ENCODE measurements around the gene HSD17B11. TPM values are rescaled to one million over a fixed set of nuclear protein-coding genes. Genes with fewer than 3 reads are reported as not detected.

The HSD17B11 gene
- total RNA-seq, 1 experiment from 2014 or later: 47.4 TPM

GRCh38 chr4:87339440-87339839 lies 51.5 kb downstream of the HSD17B11 start:
- no peak for DNase-seq (ENCODE audit: low read depth, low spot score)
- Histone ChIP-seq H3K27ac (ENCODE audit: low read depth, low read length) (no peak overlapping the region), H2AFZ (ENCODE audit: low read depth, low read length, poor library complexity, severe bottlenecking) (no peak overlapping the region), H4K20me1 (ENCODE audit: insufficient read depth) (no peaks in the 10 kb centered on the region), H3K27me3 (ENCODE audit: insufficient read depth, low read length) (no peaks in the 10 kb centered on the region), H3K9me3 (ENCODE audit: control insufficient read depth in 1 of 2, insufficient read depth in 1 of 2, low read depth in 1 of 2, low read length in 2 of 2) (peaks cover 0 to 3% of the 10 kb centered on the region in 2 experiments; a peak in 2 of 4 replicates), H3K4me1 (ENCODE audit: control insufficient read depth in 1 of 2, insufficient read depth in 2 of 2, low read length in 2 of 2) (no peaks in the 10 kb centered on the region), H3K79me2 (ENCODE audit: insufficient read depth, low read length) (peaks cover 12% of the 10 kb centered on the region), H3K4me3 (replicated peaks in 1 of 2; ENCODE audit: low read depth in 1 of 2, low read length in 2 of 2) (no peak overlapping the region), H3K9me2 (ENCODE audit: insufficient read depth) (no peaks in the 10 kb centered on the region), H3K9ac (ENCODE audit: low read length) (no peak overlapping the region), H3K36me3 (ENCODE audit: control insufficient read depth in 1 of 2, insufficient read depth in 2 of 2, low read length in 2 of 2) (peaks cover 2 to 18% of the 10 kb centered on the region in 2 experiments; a peak in 3 of 4 replicates), H3K4me2 (ENCODE audit: low read length) (no peak overlapping the region)
- intact Hi-C loops (cut with micrococcal nuclease): no loop called here
- TF ChIP-seq RAD21 (IDR thresholded peaks at IDR 0.05; ENCODE audit: low read depth) (no peak), SP1 (IDR thresholded peaks at IDR 0.05; ENCODE audit: low read depth) (no peak), SRF (IDR thresholded peaks at IDR 0.05; ENCODE audit: low read depth) (no peak), FOSL1 (IDR thresholded peaks at IDR 0.05; ENCODE audit: low read depth) (no peak), ZNF274 (IDR thresholded peaks at IDR 0.05; ENCODE audit: low read depth, low read length) (no peak), REST (IDR thresholded peaks at IDR 0.05; ENCODE audit: low read depth) (no peak), EZH2 (IDR thresholded peaks at IDR 0.05) (no peak), YY1 (IDR thresholded peaks at IDR 0.05; ENCODE audit: extremely low read depth, insufficient replicate concordance, low read depth, low read length) (no peak), EGR1 (IDR thresholded peaks at IDR 0.05; ENCODE audit: low read depth) (no peak), TCF7L2 (IDR thresholded peaks at IDR 0.05; ENCODE audit: borderline replicate concordance, extremely low read depth, insufficient read depth, insufficient read length) (no peak), SIN3A (IDR thresholded peaks at IDR 0.05; ENCODE audit: low read depth) (no peak)
- TF ChIP-seq, protein P1, sequence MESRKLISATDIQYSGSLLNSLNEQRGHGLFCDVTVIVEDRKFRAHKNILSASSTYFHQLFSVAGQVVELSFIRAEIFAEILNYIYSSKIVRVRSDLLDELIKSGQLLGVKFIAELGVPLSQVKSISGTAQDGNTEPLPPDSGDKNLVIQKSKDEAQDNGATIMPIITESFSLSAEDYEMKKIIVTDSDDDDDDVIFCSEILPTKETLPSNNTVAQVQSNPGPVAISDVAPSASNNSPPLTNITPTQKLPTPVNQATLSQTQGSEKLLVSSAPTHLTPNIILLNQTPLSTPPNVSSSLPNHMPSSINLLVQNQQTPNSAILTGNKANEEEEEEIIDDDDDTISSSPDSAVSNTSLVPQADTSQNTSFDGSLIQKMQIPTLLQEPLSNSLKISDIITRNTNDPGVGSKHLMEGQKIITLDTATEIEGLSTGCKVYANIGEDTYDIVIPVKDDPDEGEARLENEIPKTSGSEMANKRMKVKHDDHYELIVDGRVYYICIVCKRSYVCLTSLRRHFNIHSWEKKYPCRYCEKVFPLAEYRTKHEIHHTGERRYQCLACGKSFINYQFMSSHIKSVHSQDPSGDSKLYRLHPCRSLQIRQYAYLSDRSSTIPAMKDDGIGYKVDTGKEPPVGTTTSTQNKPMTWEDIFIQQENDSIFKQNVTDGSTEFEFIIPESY (IDR thresholded peaks at IDR 0.05; ENCODE audit: extremely low read depth, insufficient replicate concordance, low read length): no peak
- TF ChIP-seq, protein P2, sequence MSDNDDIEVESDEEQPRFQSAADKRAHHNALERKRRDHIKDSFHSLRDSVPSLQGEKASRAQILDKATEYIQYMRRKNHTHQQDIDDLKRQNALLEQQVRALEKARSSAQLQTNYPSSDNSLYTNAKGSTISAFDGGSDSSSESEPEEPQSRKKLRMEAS (IDR thresholded peaks at IDR 0.05): no peak
- TF ChIP-seq, protein P3, sequence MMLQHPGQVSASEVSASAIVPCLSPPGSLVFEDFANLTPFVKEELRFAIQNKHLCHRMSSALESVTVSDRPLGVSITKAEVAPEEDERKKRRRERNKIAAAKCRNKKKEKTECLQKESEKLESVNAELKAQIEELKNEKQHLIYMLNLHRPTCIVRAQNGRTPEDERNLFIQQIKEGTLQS (IDR thresholded peaks at IDR 0.05): no peak
- TF ChIP-seq, protein P4, sequence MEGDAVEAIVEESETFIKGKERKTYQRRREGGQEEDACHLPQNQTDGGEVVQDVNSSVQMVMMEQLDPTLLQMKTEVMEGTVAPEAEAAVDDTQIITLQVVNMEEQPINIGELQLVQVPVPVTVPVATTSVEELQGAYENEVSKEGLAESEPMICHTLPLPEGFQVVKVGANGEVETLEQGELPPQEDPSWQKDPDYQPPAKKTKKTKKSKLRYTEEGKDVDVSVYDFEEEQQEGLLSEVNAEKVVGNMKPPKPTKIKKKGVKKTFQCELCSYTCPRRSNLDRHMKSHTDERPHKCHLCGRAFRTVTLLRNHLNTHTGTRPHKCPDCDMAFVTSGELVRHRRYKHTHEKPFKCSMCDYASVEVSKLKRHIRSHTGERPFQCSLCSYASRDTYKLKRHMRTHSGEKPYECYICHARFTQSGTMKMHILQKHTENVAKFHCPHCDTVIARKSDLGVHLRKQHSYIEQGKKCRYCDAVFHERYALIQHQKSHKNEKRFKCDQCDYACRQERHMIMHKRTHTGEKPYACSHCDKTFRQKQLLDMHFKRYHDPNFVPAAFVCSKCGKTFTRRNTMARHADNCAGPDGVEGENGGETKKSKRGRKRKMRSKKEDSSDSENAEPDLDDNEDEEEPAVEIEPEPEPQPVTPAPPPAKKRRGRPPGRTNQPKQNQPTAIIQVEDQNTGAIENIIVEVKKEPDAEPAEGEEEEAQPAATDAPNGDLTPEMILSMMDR (IDR thresholded peaks at IDR 0.05 in 2 of 3, conservative IDR thresholded peaks at IDR 0.05 in 1 of 3; ENCODE audit: borderline replicate concordance in 1 of 3, insufficient read depth in 1 of 3, low read depth in 2 of 3, low read length in 2 of 3): no peak
- ChIA-PET CTCF (no interaction called here), RAD21 (ENCODE audit: low non-redundant PET in 1 of 2, low total read pairs in 2 of 2, uncharacterized antibody in 2 of 2, unreplicated experiment in 2 of 2) (no interaction called here), POLR2A (no interaction called here)
- no TSS peak for BruUV-seq (replicated peaks)
- ATAC-seq: no peak
